GM18520 (cell line): ENCODE data around the gene OSBPL2.

Source experiments
- ATAC-seq: cut with Tn5 transposase; IDR thresholded peaks from one replicate; pipeline ENCODE4 v1.9.1; 2021; ENCODE audit not compliant: unreplicated experiment

Gene OSBPL2

GRCh38 chr20:62308102-62308822, 69.9 kb downstream of the OSBPL2 start:
- no peak for ATAC-seq

- ATAC-seq = no peak
These were observed 71.0 kb downstream of the OSBPL2 start for GRCh38 chr20:62309198-62309944.

GRCh38 chr20:62309947-62310756, 71.8 kb downstream of the OSBPL2 start:
- ATAC-seq = no peak

- ATAC-seq = no peak
These were observed 72.4 kb downstream of the OSBPL2 start for GRCh38 chr20:62310757-62311121.

GRCh38 chr20:62311150-62311549, 72.8 kb downstream of the OSBPL2 start:
- no peak for ATAC-seq

GRCh38 chr20:62311832-62312661, 73.7 kb downstream of the OSBPL2 start:
- ATAC-seq = no peak

GRCh38 chr20:62312662-62312977, 74.3 kb downstream of the OSBPL2 start:
- ATAC-seq = no peak

- ATAC-seq = no peak
These were observed 74.7 kb downstream of the OSBPL2 start for GRCh38 chr20:62313021-62313420.

GRCh38 chr20:62313460-62314338, 75.4 kb downstream of the OSBPL2 start:
- no peak for ATAC-seq

- no peak for ATAC-seq
These were observed 76.0 kb downstream of the OSBPL2 start for GRCh38 chr20:62314339-62314638.

- no peak for ATAC-seq
These were observed 76.5 kb downstream of the OSBPL2 start for GRCh38 chr20:62314711-62315302.

GRCh38 chr20:62315773-62316172, 77.5 kb downstream of the OSBPL2 start:
- no peak for ATAC-seq

GRCh38 chr20:62316331-62317166, 78.2 kb downstream of the OSBPL2 start:
- no peak for ATAC-seq

GRCh38 chr20:62317167-62317655, 78.9 kb downstream of the OSBPL2 start:
- no peak for ATAC-seq

GRCh38 chr20:62318400-62319345, 80.4 kb downstream of the OSBPL2 start:
- ATAC-seq = no peak

- ATAC-seq = no peak
These were observed 81.1 kb downstream of the OSBPL2 start for GRCh38 chr20:62319346-62319909.

GRCh38 chr20:62320581-62321354, 82.4 kb downstream of the OSBPL2 start:
- no peak for ATAC-seq
